ENCODE data around the gene PVRIG.
"Not testable (repeated sequence)": the region's sequence is repeated elsewhere in the genome, so short reads cannot be mapped to it uniquely, and the experiment has no call there.

The PVRIG gene

DNA sequence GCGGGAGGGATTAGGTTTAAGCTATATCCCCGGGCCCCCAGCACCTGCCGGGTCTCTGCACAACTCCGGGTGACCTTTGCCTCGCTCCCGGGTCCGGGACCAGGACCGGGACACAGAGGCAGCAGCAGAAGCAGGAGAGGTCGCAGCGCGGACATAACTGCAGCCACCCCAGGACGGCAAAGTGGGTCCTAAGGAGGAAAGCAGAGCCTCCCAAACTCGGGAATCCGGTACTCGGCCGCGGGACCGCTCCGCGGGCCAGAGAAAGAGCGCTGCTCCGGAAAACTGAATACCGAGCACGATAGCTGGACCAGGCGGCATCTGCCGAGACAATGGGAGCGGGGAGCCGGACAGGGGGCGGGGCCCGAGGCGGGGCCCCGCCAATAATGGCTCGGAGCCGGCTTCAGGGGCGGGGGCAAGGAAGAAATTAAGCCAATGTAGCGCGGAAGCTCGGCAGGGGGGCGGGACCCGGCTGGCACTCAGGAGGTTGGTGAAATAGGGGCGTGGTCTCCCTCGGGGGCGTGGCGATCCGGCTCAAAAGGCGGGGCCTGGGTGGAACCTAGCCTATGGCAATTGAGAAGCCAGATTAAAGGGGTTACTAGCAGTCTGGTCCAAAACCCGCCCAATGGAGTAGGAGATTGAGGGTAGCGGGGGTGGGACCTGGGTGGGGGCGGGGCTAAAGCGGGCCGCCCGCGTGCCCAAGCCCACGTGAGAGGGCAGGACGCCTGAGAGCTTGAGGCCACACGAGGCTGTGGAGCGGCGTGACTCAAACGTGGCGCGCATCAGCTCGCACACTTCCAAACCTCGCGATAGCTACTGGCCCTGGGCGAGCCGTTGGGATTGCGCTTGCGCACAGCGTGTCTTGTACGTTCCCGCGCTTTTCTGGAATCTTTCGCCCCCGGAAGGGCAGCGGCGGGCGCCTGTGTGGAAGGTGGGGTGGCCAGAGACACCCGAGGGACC lies 42.4 kb upstream of the PVRIG start, which contains the start of the genes GPC2 and STAG3:
TSS of gene GPC2 (minus strand) at position 337 of the 957 bp plus-strand sequence. CDS start at position 155, 182 bp downstream.
TSS of gene STAG3 (plus strand) at position 874 of the 957 bp plus-strand sequence. CDS start 2,639 bp downstream, outside the sequence.
- peaks cover 20% of the 10 kb centered on the region for H3K36me3 ChIP-seq (ENCODE audit: control insufficient read depth, insufficient read depth, low read length)
- peak within 1 kb of the TSS; percentile 87 for H3K4me3 ChIP-seq (ENCODE audit: extremely low read depth, insufficient read depth, low read length, poor library complexity, severe bottlenecking)
- WGBS, 2 experiments (ENCODE audit: insufficient coverage in 2 of 2), result 25 to 31% methylated on average over 60 to 72 of the region's 78 CpGs

DNA sequence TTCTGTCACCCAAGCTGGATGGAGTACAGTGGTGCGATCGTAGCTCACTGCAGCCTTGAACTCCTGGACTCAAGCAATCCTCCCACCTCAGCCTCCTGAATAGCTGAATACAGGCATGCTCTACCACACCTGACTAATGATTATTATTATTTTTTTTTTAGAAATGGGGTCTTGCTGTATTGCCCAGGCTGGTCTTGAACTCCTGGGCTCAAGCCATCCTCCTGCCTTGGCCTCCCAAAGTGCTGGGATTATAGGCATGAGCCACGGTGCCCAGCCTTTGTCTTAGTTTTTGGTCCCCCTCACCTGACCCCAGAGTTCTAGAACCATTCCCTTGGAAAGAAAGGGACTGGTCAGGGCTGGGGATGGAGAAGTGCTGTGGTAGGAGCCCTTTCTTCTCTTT lies 39.7 kb upstream of the PVRIG start:
- WGBS, 2 experiments (ENCODE audit: insufficient coverage in 2 of 2), result 100% methylated on average over 2 of the region's 3 CpGs; no CpG with 5 or more reads in 1 of the 2 experiments
- H3K4me1 ChIP-seq (ENCODE audit: control insufficient read depth, insufficient read depth, low read length, poor library complexity, severe bottlenecking); H3K9me3 ChIP-seq (ENCODE audit: control insufficient read depth, low read length); H3K27ac ChIP-seq (ENCODE audit: low read depth, low read length, severe bottlenecking); H3K36me3 ChIP-seq (ENCODE audit: control insufficient read depth, insufficient read depth, low read length); H3K4me3 ChIP-seq (ENCODE audit: extremely low read depth, insufficient read depth, low read length, poor library complexity, severe bottlenecking): not testable (repeated sequence)

More for the DNA sequence above, 42.4 kb upstream of the PVRIG start, which contains the start of the genes GPC2 and STAG3:
- Histone ChIP-seq H3K9me3 (ENCODE audit: control insufficient read depth, low read length) (no peaks in the 10 kb centered on the region), H3K27ac (ENCODE audit: low read depth, low read length, severe bottlenecking) (no peak within 1 kb of the TSS), H3K4me1 (ENCODE audit: control insufficient read depth, insufficient read depth, low read length, poor library complexity, severe bottlenecking) (no peaks in the 10 kb centered on the region)

DNA sequence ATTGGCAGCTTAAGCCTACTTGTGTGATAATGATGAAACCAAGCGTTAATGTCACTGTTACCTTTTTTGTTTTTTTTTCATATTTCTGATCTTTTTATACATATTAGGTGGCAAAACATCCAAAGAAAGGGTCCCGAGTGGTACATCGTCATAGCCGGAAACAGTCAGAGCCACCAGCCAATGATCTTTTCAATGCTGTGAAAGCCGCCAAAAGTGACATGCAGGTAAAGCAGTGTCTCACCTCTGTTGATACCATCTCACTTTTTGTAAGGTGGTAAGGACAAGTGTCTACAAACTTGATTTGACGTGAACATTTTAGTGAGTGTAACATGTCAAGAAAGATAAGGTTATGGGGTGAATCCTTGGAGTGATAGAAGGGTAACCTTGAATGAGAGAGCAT lies 37.1 kb upstream of the PVRIG start:
- not testable (repeated sequence) for H3K4me3 ChIP-seq (ENCODE audit: extremely low read depth, insufficient read depth, low read length, poor library complexity, severe bottlenecking); H3K9me3 ChIP-seq (ENCODE audit: control insufficient read depth, low read length)
- 86 to 100% methylated on average over 1 to 2 of the region's 6 CpGs for WGBS, 2 experiments (ENCODE audit: insufficient coverage in 2 of 2)

DNA sequence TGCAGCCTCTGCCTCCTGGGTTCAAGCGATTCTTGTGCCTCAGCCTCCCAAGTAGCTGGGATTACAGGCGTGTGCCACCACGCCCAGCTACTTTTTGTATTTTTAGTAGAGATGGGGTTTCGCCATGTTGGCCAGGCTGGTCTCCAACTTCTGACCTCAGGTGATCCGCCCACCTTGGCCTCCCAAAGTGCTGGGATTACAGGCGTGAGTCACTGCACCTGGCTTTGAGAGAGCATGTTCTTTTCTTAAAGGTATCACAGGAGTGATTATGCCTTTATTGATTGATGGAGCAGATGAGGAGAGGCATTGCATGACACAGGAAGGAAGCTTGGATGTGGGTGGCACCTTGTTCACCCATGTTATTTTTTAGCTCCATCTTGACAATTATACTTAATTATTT lies 36.7 kb upstream of the PVRIG start:
- WGBS, 2 experiments (ENCODE audit: insufficient coverage in 2 of 2), result 86 to 92% methylated on average over 6 of the region's 6 CpGs
- not testable (repeated sequence) for H3K36me3 ChIP-seq (ENCODE audit: control insufficient read depth, insufficient read depth, low read length); H3K4me3 ChIP-seq (ENCODE audit: extremely low read depth, insufficient read depth, low read length, poor library complexity, severe bottlenecking); H3K9me3 ChIP-seq (ENCODE audit: control insufficient read depth, low read length); H3K27ac ChIP-seq (ENCODE audit: low read depth, low read length, severe bottlenecking); H3K4me1 ChIP-seq (ENCODE audit: control insufficient read depth, insufficient read depth, low read length, poor library complexity, severe bottlenecking)

More for the DNA sequence above, 37.1 kb upstream of the PVRIG start:
- not testable (repeated sequence) for H3K36me3 ChIP-seq (ENCODE audit: control insufficient read depth, insufficient read depth, low read length); H3K4me1 ChIP-seq (ENCODE audit: control insufficient read depth, insufficient read depth, low read length, poor library complexity, severe bottlenecking); H3K27ac ChIP-seq (ENCODE audit: low read depth, low read length, severe bottlenecking)

DNA sequence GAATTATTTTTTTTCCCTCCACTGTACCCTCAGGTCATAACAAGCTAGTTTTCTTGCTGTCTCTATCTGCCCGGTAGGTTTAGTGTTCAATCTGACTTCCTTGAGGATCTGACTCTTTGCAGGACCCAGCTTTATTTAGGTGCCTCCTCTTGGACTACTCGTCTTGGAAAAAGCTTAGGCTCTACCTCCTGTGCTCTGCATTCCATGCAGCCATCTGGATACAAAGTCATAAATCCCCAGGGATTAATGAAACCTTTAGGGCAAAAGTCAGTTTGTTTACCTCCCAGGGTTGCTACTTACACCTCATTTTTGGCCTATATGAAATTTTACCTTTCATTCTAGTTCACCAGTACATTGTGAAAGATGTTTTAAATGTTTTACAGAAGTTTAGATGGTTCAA lies 34.0 kb upstream of the PVRIG start:
- WGBS, 2 experiments (ENCODE audit: insufficient coverage in 2 of 2), result 87 to 96% methylated on average over 2 of the region's 2 CpGs
- H3K27ac ChIP-seq (ENCODE audit: low read depth, low read length, severe bottlenecking), result no peak overlapping the region
- no peaks in the 10 kb centered on the region for H3K4me1 ChIP-seq (ENCODE audit: control insufficient read depth, insufficient read depth, low read length, poor library complexity, severe bottlenecking)
- H3K36me3 ChIP-seq (ENCODE audit: control insufficient read depth, insufficient read depth, low read length), result no peaks in the 10 kb centered on the region
- H3K4me3 ChIP-seq (ENCODE audit: extremely low read depth, insufficient read depth, low read length, poor library complexity, severe bottlenecking), result no peak overlapping the region
- H3K9me3 ChIP-seq (ENCODE audit: control insufficient read depth, low read length), result no peaks in the 10 kb centered on the region

DNA sequence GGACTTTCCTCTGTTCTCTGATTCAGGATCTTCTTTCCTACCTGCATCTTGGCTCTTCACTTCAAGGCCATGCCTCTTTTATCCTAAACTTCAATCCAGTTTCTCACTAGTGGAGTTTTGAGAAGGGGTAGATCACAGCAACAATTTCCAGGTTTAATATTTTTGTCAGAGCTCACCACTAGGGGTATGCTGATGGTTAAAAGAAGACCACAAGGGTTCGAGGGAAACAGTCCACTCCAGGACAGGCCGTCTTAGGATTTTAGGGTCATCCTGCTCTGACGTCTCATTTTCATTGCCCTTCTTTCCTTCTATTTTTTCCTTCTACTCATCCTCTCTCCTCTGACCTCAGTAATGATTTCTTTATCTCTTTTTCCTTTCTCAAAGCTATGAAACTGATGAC lies 30.7 kb upstream of the PVRIG start:
- H3K4me3 ChIP-seq (ENCODE audit: extremely low read depth, insufficient read depth, low read length, poor library complexity, severe bottlenecking), result no peak overlapping the region
- no peaks in the 10 kb centered on the region for H3K4me1 ChIP-seq (ENCODE audit: control insufficient read depth, insufficient read depth, low read length, poor library complexity, severe bottlenecking)
- H3K9me3 ChIP-seq (ENCODE audit: control insufficient read depth, low read length), result no peaks in the 10 kb centered on the region
- no peaks in the 10 kb centered on the region for H3K36me3 ChIP-seq (ENCODE audit: control insufficient read depth, insufficient read depth, low read length)
- WGBS, 2 experiments (ENCODE audit: insufficient coverage in 2 of 2), result 86 to 100% methylated on average over 2 to 3 of the region's 3 CpGs
- H3K27ac ChIP-seq (ENCODE audit: low read depth, low read length, severe bottlenecking), result no peak overlapping the region

DNA sequence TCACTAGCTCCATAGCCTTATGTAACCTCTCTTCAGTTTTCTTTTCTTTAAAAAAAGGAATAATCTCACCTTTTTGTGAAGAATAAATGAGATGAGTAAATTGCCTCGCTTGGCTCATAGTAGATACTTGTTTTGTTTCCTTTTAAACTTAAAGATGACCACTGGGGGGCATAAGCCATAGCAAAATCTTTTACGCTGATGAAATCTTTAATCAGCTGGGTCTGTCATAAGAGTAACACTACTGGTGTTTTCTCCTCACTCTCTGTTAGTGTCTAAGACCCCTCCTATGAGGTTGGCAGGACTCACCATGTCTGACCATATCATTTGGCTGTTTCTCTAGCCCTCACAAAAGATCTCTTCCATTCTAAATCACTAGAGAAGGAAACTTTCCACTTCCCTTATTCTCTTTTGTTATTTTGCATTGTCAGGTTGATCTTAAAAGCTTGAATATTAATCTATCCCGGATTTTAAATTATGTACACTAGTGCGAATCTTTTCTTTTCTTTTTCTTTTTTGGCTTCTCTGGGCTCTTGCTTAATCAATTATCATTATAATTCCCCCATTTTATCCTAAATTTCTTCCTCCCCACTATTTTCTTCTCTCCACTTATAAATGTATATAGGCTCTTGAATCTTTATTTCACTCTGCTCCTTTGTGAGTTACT lies 29.6 kb upstream of the PVRIG start:
- Histone ChIP-seq H3K4me1 (ENCODE audit: control insufficient read depth, insufficient read depth, low read length, poor library complexity, severe bottlenecking) (no peaks in the 10 kb centered on the region), H3K36me3 (ENCODE audit: control insufficient read depth, insufficient read depth, low read length) (no peaks in the 10 kb centered on the region), H3K4me3 (ENCODE audit: extremely low read depth, insufficient read depth, low read length, poor library complexity, severe bottlenecking) (no peak overlapping the region), H3K27ac (ENCODE audit: low read depth, low read length, severe bottlenecking) (no peak overlapping the region), H3K9me3 (ENCODE audit: control insufficient read depth, low read length) (no peaks in the 10 kb centered on the region)
- 64 to 90% methylated on average over 2 to 4 of the region's 4 CpGs for WGBS, 2 experiments (ENCODE audit: insufficient coverage in 2 of 2)

DNA sequence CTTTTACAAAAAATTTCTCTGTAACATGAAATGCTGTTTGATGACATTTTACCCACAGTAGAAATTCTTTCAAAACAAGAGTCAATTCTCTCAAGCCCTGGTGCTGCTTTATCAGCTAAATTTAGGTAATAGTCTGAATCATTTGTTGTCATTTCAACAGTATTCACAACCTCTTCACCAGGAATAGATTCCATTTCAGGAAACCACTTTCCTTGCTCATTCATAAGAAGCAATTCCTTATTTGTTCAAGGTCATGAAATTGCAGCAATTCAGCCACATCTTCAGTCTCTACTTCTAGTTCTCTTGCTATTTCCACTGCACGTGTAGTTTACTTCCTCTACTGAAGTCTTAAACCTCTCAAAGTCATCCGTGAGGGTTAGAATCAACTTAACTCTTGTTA lies 28.0 kb upstream of the PVRIG start:
- no peaks in the 10 kb centered on the region for H3K9me3 ChIP-seq (ENCODE audit: control insufficient read depth, low read length)
- no peaks in the 10 kb centered on the region for H3K4me1 ChIP-seq (ENCODE audit: control insufficient read depth, insufficient read depth, low read length, poor library complexity, severe bottlenecking)
- no peaks in the 10 kb centered on the region for H3K36me3 ChIP-seq (ENCODE audit: control insufficient read depth, insufficient read depth, low read length)
- H3K4me3 ChIP-seq (ENCODE audit: extremely low read depth, insufficient read depth, low read length, poor library complexity, severe bottlenecking), result no peak overlapping the region
- WGBS, 2 experiments (ENCODE audit: insufficient coverage in 2 of 2), result 80 to 100% methylated on average over 1 of the region's 2 CpGs
- no peak overlapping the region for H3K27ac ChIP-seq (ENCODE audit: low read depth, low read length, severe bottlenecking)

DNA sequence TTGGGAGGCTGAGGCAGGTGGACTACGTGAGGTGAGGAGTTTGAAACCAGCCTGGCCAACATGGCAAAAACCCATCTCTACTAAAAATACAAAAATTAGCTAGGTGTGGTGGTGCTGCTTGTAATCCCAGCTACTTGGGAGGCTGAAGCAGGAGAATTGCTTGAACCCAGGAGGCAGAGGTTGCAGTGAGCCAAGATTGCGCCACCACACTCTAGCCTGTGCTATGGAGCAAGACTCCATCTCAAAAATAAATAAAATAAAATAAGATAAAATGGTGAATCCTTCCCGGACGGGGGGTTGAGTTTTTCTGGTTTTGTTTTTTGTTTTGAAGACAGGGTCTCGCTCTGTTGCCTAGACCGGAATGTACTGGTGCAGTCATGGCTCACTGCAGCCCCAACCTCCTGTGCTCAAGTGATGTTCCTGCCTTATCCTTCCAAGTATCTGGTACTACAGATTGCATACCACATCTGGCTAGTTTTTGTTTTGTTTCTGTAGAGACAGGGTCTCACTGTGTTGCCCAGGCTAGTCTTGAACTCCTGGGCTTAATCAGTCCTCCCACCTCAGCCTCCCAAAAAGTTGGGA lies 27.4 kb upstream of the PVRIG start:
- 100% methylated on average over 1 to 4 of the region's 6 CpGs for WGBS, 2 experiments (ENCODE audit: insufficient coverage in 2 of 2)
- H3K4me3 ChIP-seq (ENCODE audit: extremely low read depth, insufficient read depth, low read length, poor library complexity, severe bottlenecking), result not testable (repeated sequence)

DNA sequence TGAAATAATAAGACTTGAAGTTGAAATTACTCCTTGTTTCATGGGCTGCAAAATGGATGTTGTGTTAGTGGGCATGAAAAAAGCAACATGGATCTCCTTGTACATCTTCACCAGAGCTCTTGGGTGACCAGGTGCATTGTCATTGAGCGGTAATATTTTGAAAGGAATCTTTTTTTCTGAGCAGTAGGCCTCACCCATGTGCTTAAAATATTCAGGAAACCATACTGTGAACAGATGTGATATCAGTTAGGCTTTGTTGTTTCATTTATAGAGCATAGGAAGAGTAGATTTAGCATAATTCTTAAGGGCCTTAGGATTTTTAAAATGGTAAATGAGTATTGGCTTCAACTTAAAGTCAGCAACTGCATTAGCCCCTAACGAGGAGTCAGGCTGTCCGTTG lies 26.8 kb upstream of the PVRIG start:
- Histone ChIP-seq H3K4me3 (ENCODE audit: extremely low read depth, insufficient read depth, low read length, poor library complexity, severe bottlenecking) (no peak overlapping the region), H3K36me3 (ENCODE audit: control insufficient read depth, insufficient read depth, low read length) (no peaks in the 10 kb centered on the region), H3K4me1 (ENCODE audit: control insufficient read depth, insufficient read depth, low read length, poor library complexity, severe bottlenecking) (no peaks in the 10 kb centered on the region), H3K9me3 (ENCODE audit: control insufficient read depth, low read length) (no peaks in the 10 kb centered on the region), H3K27ac (ENCODE audit: low read depth, low read length, severe bottlenecking) (no peak overlapping the region)
- 80% methylated on average over 2 of the region's 3 CpGs; no CpG with 5 or more reads in 1 of the 2 experiments for WGBS, 2 experiments (ENCODE audit: insufficient coverage in 2 of 2)

More for the DNA sequence above, 27.4 kb upstream of the PVRIG start:
- H3K4me1 ChIP-seq (ENCODE audit: control insufficient read depth, insufficient read depth, low read length, poor library complexity, severe bottlenecking); H3K36me3 ChIP-seq (ENCODE audit: control insufficient read depth, insufficient read depth, low read length); H3K27ac ChIP-seq (ENCODE audit: low read depth, low read length, severe bottlenecking); H3K9me3 ChIP-seq (ENCODE audit: control insufficient read depth, low read length): not testable (repeated sequence)

Data from mesodermal cell (in vitro differentiated cells).